RWPE2 (cell line): ENCODE measurements around the gene KCTD20.

Experiments used
- ATAC-seq: fragments of 200-7000 bp; cut with Tn5 transposase; 3 replicates; pipeline ENCODE4 v1.9.1; 2021; ENCODE audit warnings: low read depth
- DNase-seq: peaks from one replicate; pipeline ENCODE4 v3.0.0-alpha.2; 2020; ENCODE audit warnings: low spot score
- H3K27ac ChIP-seq: fragments of 450-650 bp; 2 replicates; pipeline ENCODE4 v1.5.1; 2017; ENCODE audit warnings: mild to moderate bottlenecking; ENCODE audit not compliant: poor library complexity, severe bottlenecking
- H3K27me3 ChIP-seq: fragments of 250-450 bp; sonication (Bioruptor Pico); 2 replicates; pipeline ENCODE4 v1.5.1; 2021; ENCODE audit warnings: mild to moderate bottlenecking, moderate library complexity; ENCODE audit not compliant: insufficient read depth, poor library complexity, severe bottlenecking
- H3K36me3 ChIP-seq: fragments of 250-450 bp; sonication (Bioruptor Pico); 2 replicates; pipeline ENCODE4 v1.5.1; 2020; ENCODE audit warnings: low read depth, mild to moderate bottlenecking, moderate library complexity
- H3K4me1 ChIP-seq: fragments of 250-450 bp; sonication (Bioruptor Pico); 2 replicates; pipeline ENCODE4 v1.5.1; 2021; ENCODE audit warnings: mild to moderate bottlenecking, moderate library complexity; ENCODE audit not compliant: insufficient read depth, poor library complexity, severe bottlenecking
- H3K4me3 ChIP-seq: fragments of 250-450 bp; sonication (Bioruptor Pico); 2 replicates; pipeline ENCODE4 v1.5.1; 2021; ENCODE audit warnings: mild to moderate bottlenecking, moderate library complexity; ENCODE audit not compliant: severe bottlenecking
- H3K9me3 ChIP-seq: fragments of 250-450 bp; sonication (Bioruptor Pico); 2 replicates; pipeline ENCODE4 v1.5.1; 2021; ENCODE audit warnings: mild to moderate bottlenecking, moderate library complexity; ENCODE audit not compliant: severe bottlenecking
- TF ChIP-seq, protein P1 (sequence below): fragments of 450-650 bp; IDR thresholded peaks from one replicate; pipeline ENCODE4 v1.5.1; 2017; ENCODE audit warnings: mild to moderate bottlenecking, moderate library complexity; ENCODE audit not compliant: poor library complexity, severe bottlenecking

The KCTD20 gene

DNA sequence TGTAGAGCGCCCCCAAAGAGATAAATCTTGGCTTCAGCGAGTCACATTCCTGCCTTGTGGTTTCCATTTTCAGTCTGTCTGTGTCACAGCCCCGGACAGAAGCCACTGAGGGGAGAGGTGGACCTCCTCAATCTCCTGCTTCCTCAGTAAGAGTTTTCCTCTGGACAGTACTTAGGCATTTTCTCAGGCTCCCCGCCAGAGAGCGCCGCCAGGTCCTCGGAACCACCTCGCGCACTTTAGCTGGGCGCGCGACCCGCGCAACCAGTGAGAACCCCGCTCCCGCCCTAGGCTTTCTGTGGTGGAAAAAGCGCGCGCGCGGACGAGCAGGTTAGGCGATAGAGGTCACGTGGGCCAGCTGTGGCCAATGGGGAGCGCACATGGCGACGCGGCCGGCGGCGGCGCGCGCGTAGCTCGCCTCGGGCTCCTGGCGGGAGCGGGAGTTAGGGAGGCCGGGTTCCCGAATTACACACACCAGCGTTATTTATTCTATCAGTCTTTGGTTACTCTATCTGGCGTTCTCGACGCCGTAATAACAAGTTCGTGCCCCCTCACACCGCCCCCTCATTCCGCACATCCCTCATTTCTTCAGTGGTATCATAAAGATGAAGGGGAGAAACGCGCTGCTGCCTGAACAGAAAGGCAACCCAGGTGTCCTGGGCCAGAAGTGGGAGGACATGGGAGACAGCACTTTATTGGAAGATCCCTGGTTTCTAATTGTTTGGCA lies 19.5 kb upstream of the KCTD20 start:
- Histone ChIP-seq H3K27ac (peak overlapping the region; percentile 73), H3K9me3 (no peaks in the 10 kb centered on the region), H3K27me3 (no peaks in the 10 kb centered on the region), H3K4me1 (peaks cover 26% of the 10 kb centered on the region), H3K4me3 (peak overlapping the region; percentile 36), H3K36me3 (no peaks in the 10 kb centered on the region)
- ATAC-seq (peak; percentile 86), DNase-seq (peak; percentile 99)
- TF ChIP-seq, protein P1, sequence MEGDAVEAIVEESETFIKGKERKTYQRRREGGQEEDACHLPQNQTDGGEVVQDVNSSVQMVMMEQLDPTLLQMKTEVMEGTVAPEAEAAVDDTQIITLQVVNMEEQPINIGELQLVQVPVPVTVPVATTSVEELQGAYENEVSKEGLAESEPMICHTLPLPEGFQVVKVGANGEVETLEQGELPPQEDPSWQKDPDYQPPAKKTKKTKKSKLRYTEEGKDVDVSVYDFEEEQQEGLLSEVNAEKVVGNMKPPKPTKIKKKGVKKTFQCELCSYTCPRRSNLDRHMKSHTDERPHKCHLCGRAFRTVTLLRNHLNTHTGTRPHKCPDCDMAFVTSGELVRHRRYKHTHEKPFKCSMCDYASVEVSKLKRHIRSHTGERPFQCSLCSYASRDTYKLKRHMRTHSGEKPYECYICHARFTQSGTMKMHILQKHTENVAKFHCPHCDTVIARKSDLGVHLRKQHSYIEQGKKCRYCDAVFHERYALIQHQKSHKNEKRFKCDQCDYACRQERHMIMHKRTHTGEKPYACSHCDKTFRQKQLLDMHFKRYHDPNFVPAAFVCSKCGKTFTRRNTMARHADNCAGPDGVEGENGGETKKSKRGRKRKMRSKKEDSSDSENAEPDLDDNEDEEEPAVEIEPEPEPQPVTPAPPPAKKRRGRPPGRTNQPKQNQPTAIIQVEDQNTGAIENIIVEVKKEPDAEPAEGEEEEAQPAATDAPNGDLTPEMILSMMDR = peak; percentile 89

DNA sequence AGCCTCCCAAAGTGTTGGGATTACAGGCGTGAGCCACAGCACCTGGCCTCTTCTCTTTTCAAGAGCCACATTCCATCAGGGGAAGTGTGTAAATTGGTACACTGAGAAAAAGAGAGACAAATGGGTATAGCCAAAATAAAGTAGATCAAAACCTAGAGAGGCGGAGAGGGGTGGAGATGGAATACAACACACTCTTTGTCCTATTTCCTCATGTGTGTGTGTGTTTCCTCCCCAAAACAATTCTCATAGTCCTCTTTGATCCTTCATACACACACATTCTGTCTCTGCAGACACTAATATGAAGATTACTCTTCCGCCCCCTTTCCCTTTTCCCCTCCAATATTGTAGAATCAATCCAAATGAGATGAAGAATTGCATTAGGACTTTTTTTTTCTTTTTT lies 16.2 kb upstream of the KCTD20 start:
- DNase-seq (no peak), ATAC-seq (no peak)
- H3K4me1 ChIP-seq = peaks cover 11% of the 10 kb centered on the region
- H3K27ac ChIP-seq = no peak overlapping the region
- no peaks in the 10 kb centered on the region for H3K36me3 ChIP-seq
- TF ChIP-seq, protein P1 = no peak
- no peaks in the 10 kb centered on the region for H3K9me3 ChIP-seq
- H3K27me3 ChIP-seq = no peaks in the 10 kb centered on the region
- H3K4me3 ChIP-seq = no peak overlapping the region

DNA sequence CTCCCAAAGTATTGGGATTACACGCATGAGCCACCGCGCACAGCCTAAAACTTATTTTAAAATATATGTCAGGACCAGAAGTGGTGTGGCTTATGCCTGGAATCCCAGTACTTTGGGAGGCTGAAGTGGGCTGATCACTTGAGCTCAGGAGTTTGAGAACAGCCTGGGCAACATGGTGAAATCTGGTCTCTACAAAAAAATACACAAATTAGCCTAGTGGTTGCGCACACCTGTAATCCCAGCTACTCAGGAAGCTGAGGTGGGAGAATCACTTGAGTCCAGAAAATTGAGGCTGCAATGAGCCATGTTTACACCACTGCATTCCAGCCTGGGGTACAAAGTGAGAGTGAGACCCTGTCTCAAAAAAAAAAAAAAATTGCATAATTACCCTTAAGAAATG lies 13.9 kb upstream of the KCTD20 start:
- Histone ChIP-seq H3K4me1 (peaks cover 19% of the 10 kb centered on the region), H3K4me3 (no peak overlapping the region), H3K36me3 (no peaks in the 10 kb centered on the region), H3K27ac (no peak overlapping the region), H3K9me3 (no peaks in the 10 kb centered on the region), H3K27me3 (no peaks in the 10 kb centered on the region)
- TF ChIP-seq, protein P1 = no peak
- no peak for DNase-seq
- no peak for ATAC-seq

DNA sequence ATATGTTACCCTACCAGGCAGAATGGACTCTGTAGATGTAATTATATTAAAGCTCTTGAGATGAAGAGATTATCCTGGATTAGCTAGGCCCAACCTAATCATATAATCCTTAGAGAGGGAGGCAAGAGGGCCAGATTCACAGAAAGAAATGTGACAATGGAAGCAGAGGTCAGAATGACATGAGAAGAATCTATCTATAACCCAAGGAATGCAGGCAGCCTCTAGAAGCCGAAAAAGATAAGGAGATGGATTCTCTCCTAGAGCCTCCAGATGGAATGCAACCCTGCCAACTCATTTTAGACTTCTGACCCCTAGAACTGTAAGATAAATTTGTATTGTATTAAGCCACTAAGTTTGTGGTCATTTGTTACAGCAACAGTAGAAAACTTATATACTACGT lies 12.4 kb upstream of the KCTD20 start:
- Histone ChIP-seq H3K27me3 (no peaks in the 10 kb centered on the region), H3K4me1 (peaks cover 19% of the 10 kb centered on the region), H3K36me3 (no peaks in the 10 kb centered on the region), H3K9me3 (no peaks in the 10 kb centered on the region), H3K4me3 (no peak overlapping the region), H3K27ac (no peak overlapping the region)
- ATAC-seq (no peak), DNase-seq (no peak)
- TF ChIP-seq, protein P1 = no peak

DNA sequence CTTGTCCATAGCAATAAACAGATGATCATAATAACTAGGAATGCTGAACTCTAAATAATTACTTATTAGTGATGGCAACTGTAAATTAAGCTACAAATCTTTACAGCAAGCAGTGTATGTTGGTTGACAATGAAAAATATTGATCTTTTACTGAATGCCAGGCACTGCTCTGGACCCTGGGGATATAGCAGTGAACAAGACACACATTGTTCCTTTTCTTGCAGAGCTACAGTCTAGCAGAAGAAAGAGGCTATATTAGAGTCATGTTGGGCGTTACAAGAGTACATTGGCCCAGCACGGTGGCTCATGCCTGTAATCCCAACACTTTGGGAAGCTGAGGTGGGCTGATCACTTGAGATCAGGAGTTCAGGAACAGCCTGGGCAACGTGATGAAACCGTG lies 11.6 kb upstream of the KCTD20 start:
- Histone ChIP-seq H3K4me1 (peaks cover 14% of the 10 kb centered on the region), H3K27me3 (no peaks in the 10 kb centered on the region), H3K4me3 (no peak overlapping the region), H3K27ac (peak overlapping the region; percentile 62), H3K9me3 (no peaks in the 10 kb centered on the region), H3K36me3 (no peaks in the 10 kb centered on the region)
- ATAC-seq (no peak), DNase-seq (no peak)
- TF ChIP-seq, protein P1 = no peak
